K562 (cell line): ENCODE results near the gene HAPSTR1. TPM values are rescaled to one million over a fixed set of nuclear protein-coding genes. Genes with fewer than 3 reads are reported as not detected.

Source experiments
- RBBP5 ChIP-seq: fragments of 200-600 bp; sonication (generic); IDR thresholded peaks from 2 replicates; pipeline ENCODE4 v1.6.1; 2012; ENCODE audit warnings: borderline replicate concordance, mild to moderate bottlenecking, low read length, control low read depth, inconsistent platforms; ENCODE audit not compliant: insufficient read depth, poor library complexity, severe bottlenecking
- ZNF316 ChIP-seq: fragments of 450-650 bp; IDR thresholded peaks from 2 replicates; pipeline ENCODE4 v1.6.1; 2016
- polyA plus RNA-seq, 8 experiments: library from polyadenylated mRNA; depleted of rRNA in 4 of 8; stranded (reverse) in 5 of 8; unstranded in 3 of 8; fragments of >200 nt; fragmentation: Nextera tagmentation in 2 of 8; fragmentation: Illumina TruSeq in 1 of 8; extraction: Ambion mirVana in 2 of 8; extraction: Trizol in 1 of 8; gene quantifications; 2 replicates each; pipeline versions ENCODE4 v1.2.1 to v1.2.3, GENCODE V29; 2011 to 2014; ENCODE audit warnings: inconsistent platforms in 1 of 8, missing spikeins in 1 of 8
- total RNA-seq, 7 experiments: library from RNA; depleted of rRNA in 6 of 7; stranded (reverse); fragments of >200 nt in 6 of 7; fragmentation: Illumina TruSeq in 2 of 7; extraction: Trizol in 2 of 7; gene quantifications; 2 replicates each; pipeline versions ENCODE4 v1.2.1 to v1.2.3, GENCODE V29; 2011 to 2021; ENCODE audit warnings: low replicate concordance in 1 of 7
- TF ChIP-seq, protein P1 (sequence below): IDR thresholded peaks from 2 replicates; pipeline ENCODE4 v1.6.1; 2011; ENCODE audit warnings: borderline replicate concordance, low read depth, mild to moderate bottlenecking, moderate library complexity, low read length; ENCODE audit not compliant: insufficient read depth, poor library complexity, severe bottlenecking
- TF ChIP-seq, protein P2 (sequence below): fragments of 450-650 bp; IDR thresholded peaks from 2 replicates; pipeline ENCODE4 v1.6.1; 2016
- TF ChIP-seq, protein P3 (sequence below): fragments of 250-450 bp; sonication (Bioruptor Pico); IDR thresholded peaks from 2 replicates; pipeline ENCODE4 v1.5.0; 2021; ENCODE audit warnings: mild to moderate bottlenecking, moderate library complexity

The HAPSTR1 gene
- total and polyA plus RNA-seq, 9 of the 15 experiments (the other 6 are each of a cell fraction or from before 2014, with no cell fraction given): 10.8 to 67.9 (median 36.5) TPM

DNA sequence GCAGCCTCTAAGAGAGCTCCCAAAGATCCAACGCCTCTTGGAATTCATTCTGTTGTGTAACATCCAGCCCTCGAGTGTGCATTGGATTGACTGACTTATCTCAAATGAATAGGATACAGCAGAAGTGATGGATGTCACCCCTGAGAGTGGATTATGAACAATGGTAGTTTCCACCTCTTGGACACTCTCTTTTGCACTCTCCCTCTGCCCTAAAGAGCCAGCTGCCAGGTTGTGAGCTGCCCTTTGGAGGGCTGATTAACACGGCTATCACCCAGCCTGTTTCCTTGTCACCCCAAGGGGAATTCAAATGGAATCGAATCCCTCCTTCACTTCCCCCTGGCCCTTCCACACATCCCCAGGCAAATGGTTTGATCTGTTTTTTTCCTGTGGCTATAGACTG, 21.2 kb upstream of the HAPSTR1 start (continued):
- TF ChIP-seq, protein P1, sequence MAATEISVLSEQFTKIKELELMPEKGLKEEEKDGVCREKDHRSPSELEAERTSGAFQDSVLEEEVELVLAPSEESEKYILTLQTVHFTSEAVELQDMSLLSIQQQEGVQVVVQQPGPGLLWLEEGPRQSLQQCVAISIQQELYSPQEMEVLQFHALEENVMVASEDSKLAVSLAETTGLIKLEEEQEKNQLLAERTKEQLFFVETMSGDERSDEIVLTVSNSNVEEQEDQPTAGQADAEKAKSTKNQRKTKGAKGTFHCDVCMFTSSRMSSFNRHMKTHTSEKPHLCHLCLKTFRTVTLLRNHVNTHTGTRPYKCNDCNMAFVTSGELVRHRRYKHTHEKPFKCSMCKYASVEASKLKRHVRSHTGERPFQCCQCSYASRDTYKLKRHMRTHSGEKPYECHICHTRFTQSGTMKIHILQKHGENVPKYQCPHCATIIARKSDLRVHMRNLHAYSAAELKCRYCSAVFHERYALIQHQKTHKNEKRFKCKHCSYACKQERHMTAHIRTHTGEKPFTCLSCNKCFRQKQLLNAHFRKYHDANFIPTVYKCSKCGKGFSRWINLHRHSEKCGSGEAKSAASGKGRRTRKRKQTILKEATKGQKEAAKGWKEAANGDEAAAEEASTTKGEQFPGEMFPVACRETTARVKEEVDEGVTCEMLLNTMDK: no peak
- TF ChIP-seq, protein P2, sequence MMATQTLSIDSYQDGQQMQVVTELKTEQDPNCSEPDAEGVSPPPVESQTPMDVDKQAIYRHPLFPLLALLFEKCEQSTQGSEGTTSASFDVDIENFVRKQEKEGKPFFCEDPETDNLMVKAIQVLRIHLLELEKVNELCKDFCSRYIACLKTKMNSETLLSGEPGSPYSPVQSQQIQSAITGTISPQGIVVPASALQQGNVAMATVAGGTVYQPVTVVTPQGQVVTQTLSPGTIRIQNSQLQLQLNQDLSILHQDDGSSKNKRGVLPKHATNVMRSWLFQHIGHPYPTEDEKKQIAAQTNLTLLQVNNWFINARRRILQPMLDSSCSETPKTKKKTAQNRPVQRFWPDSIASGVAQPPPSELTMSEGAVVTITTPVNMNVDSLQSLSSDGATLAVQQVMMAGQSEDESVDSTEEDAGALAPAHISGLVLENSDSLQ: peak; percentile 42; the same call in 1 of the 2 replicates
- no peak for TF ChIP-seq RBBP5
- peak; percentile 41 for TF ChIP-seq ZNF316
- TF ChIP-seq, protein P3, sequence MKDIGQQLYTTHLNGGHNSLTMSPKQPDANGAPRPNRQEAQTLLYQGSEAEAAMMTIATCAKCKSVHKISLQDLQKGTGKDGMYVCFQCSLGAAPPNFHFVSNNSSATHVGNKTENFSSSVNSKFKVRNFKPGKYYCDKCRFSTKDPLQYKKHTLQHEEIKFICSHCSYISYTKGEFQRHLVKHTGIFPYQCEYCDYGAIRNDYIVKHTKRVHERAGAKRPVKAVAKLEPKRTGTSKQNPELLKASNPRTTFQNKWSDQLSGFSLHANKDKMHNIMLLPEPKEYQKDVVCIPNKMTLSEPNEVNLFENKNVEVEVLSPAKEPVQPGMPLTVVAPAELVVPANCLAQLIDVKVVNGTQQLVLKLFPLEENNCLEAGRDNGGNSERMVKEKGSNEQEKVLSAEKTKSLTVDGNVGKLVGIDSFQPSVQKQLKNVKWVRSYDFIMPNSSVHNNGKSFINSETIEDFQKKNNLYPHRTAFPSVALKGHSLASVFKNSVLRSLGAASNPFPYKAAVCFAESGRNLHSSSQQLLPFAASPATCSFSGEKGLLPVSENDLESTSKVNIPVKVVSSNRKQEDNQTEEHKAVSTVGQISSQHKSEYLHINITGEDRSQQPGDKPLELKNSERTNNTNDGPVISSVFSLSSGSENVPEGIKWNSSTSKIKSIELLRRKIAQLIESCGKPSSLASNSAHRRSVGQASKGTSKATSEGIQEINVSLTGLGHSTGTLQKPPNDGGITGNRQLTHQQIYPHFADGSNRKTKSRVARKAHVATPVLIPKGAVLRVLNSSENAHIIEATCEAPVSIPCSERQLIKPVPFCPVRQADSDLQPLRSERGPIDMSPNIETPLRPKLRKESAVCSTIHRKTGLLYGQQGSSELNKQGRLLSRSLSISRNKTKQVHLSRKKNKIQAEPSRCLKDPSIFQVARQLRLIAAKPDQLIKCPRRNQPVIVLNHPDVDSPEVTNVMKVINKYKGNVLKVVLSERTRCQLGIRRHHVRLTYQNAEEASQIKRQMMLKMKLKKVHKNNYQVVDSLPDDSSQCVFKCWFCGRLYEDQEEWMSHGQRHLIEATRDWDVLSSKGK (CRISPR knock-in tag): no peak
